A549 (cell line): ENCODE results near the gene EPS8. TPM values are rescaled to one million over a fixed set of nuclear protein-coding genes. Genes with fewer than 3 reads are reported as not detected.
A peak's percentile ranks its signal among the peaks of the same experiment; 100 is the strongest.

Experiments used
- ATAC-seq, 2 experiments: fragments of 200-7000 bp in 1 of 2; fragments of >200 bp in 1 of 2; cut with Nextera tagmentation in 1 of 2; cut with Tn5 transposase in 1 of 2; 3 replicates each; pipeline versions ENCODE4 v1.8.0 to v1.9.1; 2018 to 2020; ENCODE audit warnings: mild to moderate bottlenecking in 1 of 2, moderate library complexity in 1 of 2
- CTCF ChIA-PET: fragments of 300-600 bp; sonication (Branson Sonifier 250); formaldehyde crosslinking; extraction: SDS; loops from one replicate; lab custom pipeline; 2021; ENCODE audit warnings: antibody characterized with exemption, inconsistent platforms; lab: Yijun Ruan, JAX
- POLR2A ChIA-PET: fragments of 350-600 bp; formaldehyde crosslinking; extraction: SDS; loops from one replicate; lab custom pipeline; 2021; ENCODE audit warnings: antibody characterized with exemption, inconsistent platforms; lab: Yijun Ruan, JAX
- DNase-seq, 2 experiments: peaks; one replicate each; pipeline versions ENCODE4 v3.0.0 to v3.0.0-alpha.2; 2011 to 2016; ENCODE audit warnings: low read depth in 1 of 2, low spot score in 1 of 2
- FAIRE-seq: peaks from 2 replicates; lab custom pipeline; 2011; peaks lifted over from hg19 to GRCh38; lab: Jason Lieb, UNC
- H3K27ac ChIP-seq, 2 experiments: fragments of >200 bp; sonication (Bioruptor Twin); formaldehyde crosslinking; 3 replicates each; pipeline ENCODE4 v1.5.1; 2016 to 2017
- H3K4me1 ChIP-seq: fragments of >200 bp; sonication (Bioruptor Twin); formaldehyde crosslinking; 3 replicates; pipeline ENCODE4 v1.6.1; 2016
- H3K4me2 ChIP-seq: fragments of >200 bp; sonication (Bioruptor Twin); formaldehyde crosslinking; 3 replicates; pipeline ENCODE4 v1.6.1; 2016
- H3K4me3 ChIP-seq: fragments of >200 bp; sonication (Bioruptor Twin); formaldehyde crosslinking; 3 replicates; pipeline ENCODE4 v1.5.1; 2016
- H3K9me3 ChIP-seq: fragments of >200 bp; sonication (Bioruptor Twin); formaldehyde crosslinking; 3 replicates; pipeline ENCODE4 v1.6.1; 2016
- BHLHE40 ChIP-seq: IDR thresholded peaks from 2 replicates; pipeline ENCODE4 v1.6.1; 2012; ENCODE audit warnings: low read depth, low read length, inconsistent platforms
- CEBPB ChIP-seq, 2 experiments: fragments of >200 bp in 1 of 2; sonication (Bioruptor Twin) in 1 of 2; formaldehyde crosslinking in 1 of 2; IDR thresholded peaks; 2 replicates each; pipeline ENCODE4 v1.6.1; 2012 to 2016
- CHD4 ChIP-seq: fragments of 200-600 bp; sonication (generic); IDR thresholded peaks from 2 replicates; pipeline ENCODE4 v1.6.1; 2016; ENCODE audit warnings: antibody characterized with exemption, mild to moderate bottlenecking, borderline replicate concordance
- EHF ChIP-seq: fragments of 250-450 bp; sonication (Bioruptor Pico); IDR thresholded peaks from 2 replicates; pipeline ENCODE4 v1.5.0; 2020; ENCODE audit warnings: mild to moderate bottlenecking
- FOSL2 ChIP-seq, 2 experiments: fragments of 450-650 bp in 1 of 2; fragments of >200 bp in 1 of 2; sonication (Bioruptor Twin) in 1 of 2; formaldehyde crosslinking; IDR thresholded peaks; 2 replicates each; pipeline versions ENCODE4 v1.5.0 to v1.6.1; 2016 to 2020; ENCODE audit warnings: mild to moderate bottlenecking in 1 of 2, moderate library complexity in 1 of 2
- GATA3 ChIP-seq: IDR thresholded peaks from 2 replicates; pipeline ENCODE4 v1.6.1; 2012; ENCODE audit warnings: borderline replicate concordance
- HEYL ChIP-seq: fragments of 250-450 bp; sonication (Bioruptor Pico); IDR thresholded peaks from 2 replicates; pipeline ENCODE4 v1.8.0; 2021; ENCODE audit warnings: mild to moderate bottlenecking, moderate library complexity
- HOXB5 ChIP-seq: fragments of 250-450 bp; sonication (Bioruptor Pico); IDR thresholded peaks from 2 replicates; pipeline ENCODE4 v1.5.0; 2020; ENCODE audit warnings: mild to moderate bottlenecking, moderate library complexity
- KDM1A ChIP-seq: fragments of 200-600 bp; sonication (generic); IDR thresholded peaks from 2 replicates; pipeline ENCODE4 v1.6.1; 2016; ENCODE audit warnings: low read depth, mild to moderate bottlenecking
- MYC ChIP-seq: IDR thresholded peaks from 2 replicates; pipeline ENCODE4 v1.6.1; 2012; ENCODE audit warnings: mild to moderate bottlenecking, inconsistent platforms, low read length, improper control_type of control experiment, borderline replicate concordance
- NR3C1 ChIP-seq: fragments of >200 bp; sonication (Bioruptor Twin); formaldehyde crosslinking; IDR thresholded peaks from 3 replicates; pipeline ENCODE4 v1.6.1; 2017
- PHF8 ChIP-seq: fragments of 200-600 bp; sonication (generic); IDR thresholded peaks from 2 replicates; pipeline ENCODE4 v1.6.1; 2016; ENCODE audit warnings: low read depth, mild to moderate bottlenecking, antibody characterized with exemption, moderate library complexity, borderline replicate concordance
- RCOR1 ChIP-seq: fragments of 150-350 bp; IDR thresholded peaks from 2 replicates; pipeline ENCODE4 v1.6.1; 2014; ENCODE audit warnings: antibody characterized with exemption, low read length, low read depth
- RFX5 ChIP-seq: fragments of 450-650 bp; IDR thresholded peaks from 2 replicates; pipeline ENCODE4 v1.7.1; 2014; ENCODE audit warnings: antibody characterized with exemption, mild to moderate bottlenecking, moderate library complexity
- RNF2 ChIP-seq: fragments of 200-600 bp; sonication (generic); IDR thresholded peaks from 2 replicates; pipeline ENCODE4 v1.6.1; 2016; ENCODE audit warnings: low read depth, mild to moderate bottlenecking, antibody characterized with exemption, moderate library complexity, borderline replicate concordance
- SMC3 ChIP-seq: fragments of >200 bp; sonication (Bioruptor Twin); formaldehyde crosslinking; IDR thresholded peaks from 3 replicates; pipeline ENCODE4 v1.6.1; 2018; ENCODE audit warnings: inconsistent platforms
- SREBF2 ChIP-seq: fragments of 450-650 bp; IDR thresholded peaks from 2 replicates; pipeline ENCODE4 v1.6.1; 2014; ENCODE audit warnings: mild to moderate bottlenecking, moderate library complexity
- ZNF302 ChIP-seq: fragments of 250-450 bp; sonication (Bioruptor Pico); IDR thresholded peaks from 2 replicates; pipeline ENCODE4 v1.9.0; 2021; ENCODE audit warnings: inconsistent platforms, mild to moderate bottlenecking, moderate library complexity
- WGBS: methylation state at CpG from one replicate; pipeline ENCODE4 v1.1.6; 2017; ENCODE audit errors: missing lambda C conversion rate; 5-methylcytosine and 5-hydroxymethylcytosine counted together
- polyA plus RNA-seq, 4 experiments: library from polyadenylated mRNA; depleted of rRNA in 3 of 4; stranded (reverse); fragments of >200 nt; fragmentation: RNase III in 1 of 4; extraction: RNeasy Plus Mini Kit Qiagen cat#74134 plus additional on column Dnase treatment in 1 of 4; gene quantifications; 2 replicates in 3 of 4; 3 replicates in 1 of 4; pipeline ENCODE4 v1.2.3, GENCODE V29; 2011 to 2017
- TF ChIP-seq, protein P1 (sequence below): fragments of >200 bp; sonication (Bioruptor Twin); formaldehyde crosslinking; IDR thresholded peaks from 2 replicates; pipeline ENCODE4 v1.6.1; 2016
- TF ChIP-seq, protein P2 (sequence below): fragments of 200-600 bp; sonication (generic); IDR thresholded peaks from 2 replicates; pipeline ENCODE4 v1.6.1; 2016; ENCODE audit warnings: antibody characterized with exemption, mild to moderate bottlenecking, moderate library complexity
- TF ChIP-seq, protein P3 (sequence below): fragments of 150-350 bp; IDR thresholded peaks from 2 replicates; pipeline ENCODE4 v1.6.1; 2014; ENCODE audit warnings: low read depth, mild to moderate bottlenecking, low read length
- TF ChIP-seq, protein P4 (sequence below): fragments of 250-450 bp; sonication (Bioruptor Pico); IDR thresholded peaks from 2 replicates; pipeline ENCODE4 v1.5.0; 2021; ENCODE audit warnings: mild to moderate bottlenecking, moderate library complexity, borderline replicate concordance
- TF ChIP-seq, protein P5 (sequence below): fragments of 250-450 bp; sonication (Bioruptor Pico); IDR thresholded peaks from 2 replicates; pipeline ENCODE4 v1.5.0; 2020; ENCODE audit warnings: low read depth, mild to moderate bottlenecking, moderate library complexity

Gene EPS8
- polyA plus RNA-seq, 2 of the 4 experiments (the other 2 are of a cell fraction): 25.1 to 101 TPM

DNA sequence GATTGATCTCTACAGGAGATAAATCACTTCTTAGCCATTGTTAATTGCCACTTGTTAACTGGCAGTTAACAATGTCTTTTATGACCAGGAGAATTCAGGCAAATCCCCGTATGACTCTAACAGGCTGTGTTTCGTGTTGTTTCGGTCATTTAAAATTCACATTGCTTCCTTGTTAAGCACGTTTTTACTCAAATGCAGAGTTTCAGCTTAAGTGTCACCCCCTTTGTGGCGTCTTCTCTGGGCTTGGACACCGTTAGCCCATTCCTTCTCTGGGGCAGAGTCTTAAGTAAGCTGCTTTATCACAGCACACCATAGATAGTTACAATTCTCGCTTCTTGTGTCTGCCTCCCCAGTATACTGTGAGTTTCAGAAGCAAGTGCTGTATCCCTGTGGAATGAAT lies 205.4 kb downstream of the EPS8 start:
- Histone ChIP-seq H3K4me1 (no peaks in the 10 kb centered on the region), H3K4me2 (no peak overlapping the region), H3K9me3 (no peaks in the 10 kb centered on the region), H3K4me3 (no peak overlapping the region), H3K27ac (no peak overlapping the region)
- ChIA-PET CTCF (interaction anchor here (0.7 to 13.2 kb wide), 11 partner anchors 13 to 304 kb away, joined by 3 to 296 read pairs (median 4); no protein-coding TSS in a partner anchor), POLR2A (no interaction called here)
- WGBS: 50% methylated on average over 7 of the region's 7 CpGs
- no peak for ATAC-seq
- FAIRE-seq: peak; percentile 49
- no peak for DNase-seq
- TF ChIP-seq SMC3 (no peak), CEBPB (IDR thresholded peaks at IDR 0.05) (no peak), RNF2 (no peak), MYC (no peak), PHF8 (no peak), ZNF302 (no peak), NR3C1 (no peak), GATA3 (no peak), CHD4 (no peak), RCOR1 (no peak), SREBF2 (no peak), FOSL2 (IDR thresholded peaks at IDR 0.05) (no peak), FOSL2 (CRISPR knock-in tag; IDR thresholded peaks at IDR 0.05) (no peak), EHF (CRISPR knock-in tag) (no peak), HOXB5 (CRISPR knock-in tag) (no peak), KDM1A (no peak), BHLHE40 (no peak)
- TF ChIP-seq, protein P1, sequence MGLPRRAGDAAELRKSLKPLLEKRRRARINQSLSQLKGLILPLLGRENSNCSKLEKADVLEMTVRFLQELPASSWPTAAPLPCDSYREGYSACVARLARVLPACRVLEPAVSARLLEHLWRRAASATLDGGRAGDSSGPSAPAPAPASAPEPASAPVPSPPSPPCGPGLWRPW: no peak
- TF ChIP-seq, protein P2, sequence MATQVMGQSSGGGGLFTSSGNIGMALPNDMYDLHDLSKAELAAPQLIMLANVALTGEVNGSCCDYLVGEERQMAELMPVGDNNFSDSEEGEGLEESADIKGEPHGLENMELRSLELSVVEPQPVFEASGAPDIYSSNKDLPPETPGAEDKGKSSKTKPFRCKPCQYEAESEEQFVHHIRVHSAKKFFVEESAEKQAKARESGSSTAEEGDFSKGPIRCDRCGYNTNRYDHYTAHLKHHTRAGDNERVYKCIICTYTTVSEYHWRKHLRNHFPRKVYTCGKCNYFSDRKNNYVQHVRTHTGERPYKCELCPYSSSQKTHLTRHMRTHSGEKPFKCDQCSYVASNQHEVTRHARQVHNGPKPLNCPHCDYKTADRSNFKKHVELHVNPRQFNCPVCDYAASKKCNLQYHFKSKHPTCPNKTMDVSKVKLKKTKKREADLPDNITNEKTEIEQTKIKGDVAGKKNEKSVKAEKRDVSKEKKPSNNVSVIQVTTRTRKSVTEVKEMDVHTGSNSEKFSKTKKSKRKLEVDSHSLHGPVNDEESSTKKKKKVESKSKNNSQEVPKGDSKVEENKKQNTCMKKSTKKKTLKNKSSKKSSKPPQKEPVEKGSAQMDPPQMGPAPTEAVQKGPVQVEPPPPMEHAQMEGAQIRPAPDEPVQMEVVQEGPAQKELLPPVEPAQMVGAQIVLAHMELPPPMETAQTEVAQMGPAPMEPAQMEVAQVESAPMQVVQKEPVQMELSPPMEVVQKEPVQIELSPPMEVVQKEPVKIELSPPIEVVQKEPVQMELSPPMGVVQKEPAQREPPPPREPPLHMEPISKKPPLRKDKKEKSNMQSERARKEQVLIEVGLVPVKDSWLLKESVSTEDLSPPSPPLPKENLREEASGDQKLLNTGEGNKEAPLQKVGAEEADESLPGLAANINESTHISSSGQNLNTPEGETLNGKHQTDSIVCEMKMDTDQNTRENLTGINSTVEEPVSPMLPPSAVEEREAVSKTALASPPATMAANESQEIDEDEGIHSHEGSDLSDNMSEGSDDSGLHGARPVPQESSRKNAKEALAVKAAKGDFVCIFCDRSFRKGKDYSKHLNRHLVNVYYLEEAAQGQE: no peak
- TF ChIP-seq, protein P3, sequence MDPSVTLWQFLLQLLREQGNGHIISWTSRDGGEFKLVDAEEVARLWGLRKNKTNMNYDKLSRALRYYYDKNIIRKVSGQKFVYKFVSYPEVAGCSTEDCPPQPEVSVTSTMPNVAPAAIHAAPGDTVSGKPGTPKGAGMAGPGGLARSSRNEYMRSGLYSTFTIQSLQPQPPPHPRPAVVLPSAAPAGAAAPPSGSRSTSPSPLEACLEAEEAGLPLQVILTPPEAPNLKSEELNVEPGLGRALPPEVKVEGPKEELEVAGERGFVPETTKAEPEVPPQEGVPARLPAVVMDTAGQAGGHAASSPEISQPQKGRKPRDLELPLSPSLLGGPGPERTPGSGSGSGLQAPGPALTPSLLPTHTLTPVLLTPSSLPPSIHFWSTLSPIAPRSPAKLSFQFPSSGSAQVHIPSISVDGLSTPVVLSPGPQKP: no peak
- TF ChIP-seq, protein P4, sequence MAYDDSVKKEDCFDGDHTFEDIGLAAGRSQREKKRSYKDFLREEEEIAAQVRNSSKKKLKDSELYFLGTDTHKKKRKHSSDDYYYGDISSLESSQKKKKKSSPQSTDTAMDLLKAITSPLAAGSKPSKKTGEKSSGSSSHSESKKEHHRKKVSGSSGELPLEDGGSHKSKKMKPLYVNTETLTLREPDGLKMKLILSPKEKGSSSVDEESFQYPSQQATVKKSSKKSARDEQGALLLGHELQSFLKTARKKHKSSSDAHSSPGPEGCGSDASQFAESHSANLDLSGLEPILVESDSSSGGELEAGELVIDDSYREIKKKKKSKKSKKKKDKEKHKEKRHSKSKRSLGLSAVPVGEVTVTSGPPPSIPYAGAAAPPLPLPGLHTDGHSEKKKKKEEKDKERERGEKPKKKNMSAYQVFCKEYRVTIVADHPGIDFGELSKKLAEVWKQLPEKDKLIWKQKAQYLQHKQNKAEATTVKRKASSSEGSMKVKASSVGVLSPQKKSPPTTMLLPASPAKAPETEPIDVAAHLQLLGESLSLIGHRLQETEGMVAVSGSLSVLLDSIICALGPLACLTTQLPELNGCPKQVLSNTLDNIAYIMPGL (CRISPR knock-in tag): no peak
- TF ChIP-seq, all 56 proteins: peak for 0

DNA sequence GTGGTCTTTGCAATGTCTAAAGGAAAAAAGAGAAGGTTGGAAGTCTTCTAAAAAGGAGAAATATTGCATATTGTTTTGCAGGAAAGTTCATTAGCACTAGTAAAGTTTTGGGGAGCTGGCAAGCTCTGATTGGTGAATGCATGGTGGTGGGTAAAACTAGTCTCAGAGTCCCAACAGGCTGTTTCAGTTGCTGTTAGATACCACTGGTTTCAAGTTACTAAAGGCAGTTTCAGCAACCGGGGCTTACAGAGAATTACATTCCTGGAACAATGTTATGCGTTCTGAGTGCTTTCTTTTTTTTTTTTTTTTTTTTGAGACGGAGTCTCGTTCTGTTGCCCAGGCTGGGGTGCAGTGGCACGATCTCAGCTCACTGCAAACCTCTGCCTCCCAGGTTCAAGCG lies 208.2 kb downstream of the EPS8 start:
- no peak for DNase-seq
- Histone ChIP-seq H3K9me3 (no peaks in the 10 kb centered on the region), H3K4me3 (no peak overlapping the region), H3K4me1 (no peaks in the 10 kb centered on the region), H3K4me2 (no peak overlapping the region), H3K27ac (no peak overlapping the region)
- CTCF ChIA-PET: no interaction called here
- TF ChIP-seq RFX5: no peak
- TF ChIP-seq SMC3: no peak
- TF ChIP-seq GATA3: no peak
- TF ChIP-seq SREBF2: no peak
- TF ChIP-seq, protein P5, sequence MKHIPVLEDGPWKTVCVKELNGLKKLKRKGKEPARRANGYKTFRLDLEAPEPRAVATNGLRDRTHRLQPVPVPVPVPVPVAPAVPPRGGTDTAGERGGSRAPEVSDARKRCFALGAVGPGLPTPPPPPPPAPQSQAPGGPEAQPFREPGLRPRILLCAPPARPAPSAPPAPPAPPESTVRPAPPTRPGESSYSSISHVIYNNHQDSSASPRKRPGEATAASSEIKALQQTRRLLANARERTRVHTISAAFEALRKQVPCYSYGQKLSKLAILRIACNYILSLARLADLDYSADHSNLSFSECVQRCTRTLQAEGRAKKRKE (CRISPR knock-in tag): no peak
- TF ChIP-seq HEYL (CRISPR knock-in tag): no peak
- FAIRE-seq: no peak
- POLR2A ChIA-PET: no interaction called here
- ATAC-seq: no peak
- 60% methylated on average over 6 of the region's 6 CpGs for WGBS
